ENCODE data around the gene SLC47A2. TPM values are rescaled to one million over a fixed set of nuclear protein-coding genes. Genes with fewer than 3 reads are reported as not detected.

The SLC47A2 gene
- total RNA-seq, 6 donors from 2014 or later, result 0.09 TPM; not detected in 5

GRCh38 chr17:19733953-19734526 is 17.7 kb upstream of the SLC47A2 start:
- DNase-seq (no peak), ATAC-seq (ENCODE audit: low FRiP score in 2 of 2) (no peak)
- Histone ChIP-seq H3K27me3 (no peaks in the 10 kb centered on the region), H3K4me1 (peaks cover 0 to 9% (median 1%) of the 10 kb centered on the region in 4 donors), H3K27ac (no peak overlapping the region), H3K36me3 (no peaks in the 10 kb centered on the region), H3K4me3 (no peak overlapping the region), H3K9me3 (no peaks in the 10 kb centered on the region)
- no peak for TF ChIP-seq POLR2AphosphoS5 (IDR thresholded peaks at IDR 0.05)
- TF ChIP-seq, protein P1, sequence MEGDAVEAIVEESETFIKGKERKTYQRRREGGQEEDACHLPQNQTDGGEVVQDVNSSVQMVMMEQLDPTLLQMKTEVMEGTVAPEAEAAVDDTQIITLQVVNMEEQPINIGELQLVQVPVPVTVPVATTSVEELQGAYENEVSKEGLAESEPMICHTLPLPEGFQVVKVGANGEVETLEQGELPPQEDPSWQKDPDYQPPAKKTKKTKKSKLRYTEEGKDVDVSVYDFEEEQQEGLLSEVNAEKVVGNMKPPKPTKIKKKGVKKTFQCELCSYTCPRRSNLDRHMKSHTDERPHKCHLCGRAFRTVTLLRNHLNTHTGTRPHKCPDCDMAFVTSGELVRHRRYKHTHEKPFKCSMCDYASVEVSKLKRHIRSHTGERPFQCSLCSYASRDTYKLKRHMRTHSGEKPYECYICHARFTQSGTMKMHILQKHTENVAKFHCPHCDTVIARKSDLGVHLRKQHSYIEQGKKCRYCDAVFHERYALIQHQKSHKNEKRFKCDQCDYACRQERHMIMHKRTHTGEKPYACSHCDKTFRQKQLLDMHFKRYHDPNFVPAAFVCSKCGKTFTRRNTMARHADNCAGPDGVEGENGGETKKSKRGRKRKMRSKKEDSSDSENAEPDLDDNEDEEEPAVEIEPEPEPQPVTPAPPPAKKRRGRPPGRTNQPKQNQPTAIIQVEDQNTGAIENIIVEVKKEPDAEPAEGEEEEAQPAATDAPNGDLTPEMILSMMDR (IDR thresholded peaks at IDR 0.05), result no peak
- TF ChIP-seq POLR2A (IDR thresholded peaks at IDR 0.05), result no peak
- TF ChIP-seq EP300 (IDR thresholded peaks at IDR 0.05), result no peak
- WGBS, 2 donors, result 70 to 74% methylated on average over 11 of the region's 11 CpGs

DNA sequence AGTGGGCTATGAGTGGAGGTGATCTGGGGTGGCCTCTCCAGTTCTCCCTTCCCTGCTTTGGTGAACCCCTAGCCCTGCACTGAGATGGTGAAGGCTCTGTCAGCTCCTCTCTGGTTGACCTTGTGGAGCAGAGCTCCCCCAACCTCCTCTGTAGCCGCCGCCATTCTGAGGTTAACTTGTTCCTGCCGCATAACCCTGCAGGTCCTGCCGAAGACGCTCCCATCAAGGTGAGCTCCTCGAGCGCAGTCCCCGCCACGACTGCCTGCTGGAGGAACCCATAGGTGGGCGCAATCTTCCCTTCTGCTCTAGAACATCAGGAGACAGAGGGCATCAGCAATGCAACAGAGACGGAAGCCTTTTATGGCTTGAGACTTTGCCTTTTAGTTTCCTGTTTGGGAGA is 15.2 kb upstream of the SLC47A2 start:
- peak overlapping the region in 1 of 4 donors; percentile 42 for H3K27ac ChIP-seq
- no peak for ATAC-seq (ENCODE audit: low FRiP score in 2 of 2)

GRCh38 chr17:19730843-19731242 is 14.5 kb upstream of the SLC47A2 start:
- H3K27me3 ChIP-seq, result no peaks in the 10 kb centered on the region
- no peak overlapping the region for H3K4me3 ChIP-seq
- H3K4me1 ChIP-seq, result peaks cover 21 to 32% (median 25%) of the 10 kb centered on the region in 4 donors
- TF ChIP-seq POLR2AphosphoS5 (IDR thresholded peaks at IDR 0.05) (no peak), POLR2A (IDR thresholded peaks at IDR 0.05) (peak in 1 of 4 donors; percentile 24), EP300 (IDR thresholded peaks at IDR 0.05) (no peak)
- TF ChIP-seq, protein P1 (IDR thresholded peaks at IDR 0.05), result no peak
- peak in 1 of 2 donors; percentile 23 for DNase-seq
- 62 to 76% methylated on average over 4 of the region's 4 CpGs for WGBS, 2 donors
- H3K27ac ChIP-seq, result peak overlapping the region in 2 of 4 donors; percentile 11 to 42
- ATAC-seq (ENCODE audit: low FRiP score in 2 of 2), result no peak
- H3K9me3 ChIP-seq, result no peaks in the 10 kb centered on the region
- H3K36me3 ChIP-seq, result no peaks in the 10 kb centered on the region

More for the DNA sequence above, 15.2 kb upstream of the SLC47A2 start:
- H3K4me3 ChIP-seq, result no peak overlapping the region
- TF ChIP-seq POLR2A (IDR thresholded peaks at IDR 0.05), result no peak
- TF ChIP-seq POLR2AphosphoS5 (IDR thresholded peaks at IDR 0.05), result no peak
- TF ChIP-seq, protein P1 (IDR thresholded peaks at IDR 0.05), result no peak
- no peak for TF ChIP-seq EP300 (IDR thresholded peaks at IDR 0.05)
- 93 to 95% methylated on average over 9 to 11 of the region's 11 CpGs for WGBS, 2 donors
- H3K9me3 ChIP-seq, result no peaks in the 10 kb centered on the region
- no peaks in the 10 kb centered on the region for H3K27me3 ChIP-seq
- no peaks in the 10 kb centered on the region for H3K36me3 ChIP-seq
- DNase-seq, result peak in 1 of 2 donors; percentile 42
- H3K4me1 ChIP-seq, result peaks cover 21 to 32% (median 23%) of the 10 kb centered on the region in 4 donors

- H3K4me1 ChIP-seq, result peaks cover 22 to 37% (median 29%) of the 10 kb centered on the region in 4 donors
- H3K27me3 ChIP-seq, result no peaks in the 10 kb centered on the region
- peak overlapping the region in 1 of 4 donors; percentile 84 for H3K27ac ChIP-seq
- no peak for TF ChIP-seq POLR2AphosphoS5 (IDR thresholded peaks at IDR 0.05)
- TF ChIP-seq, protein P1 (IDR thresholded peaks at IDR 0.05), result no peak
- no peak for TF ChIP-seq EP300 (IDR thresholded peaks at IDR 0.05)
- TF ChIP-seq POLR2A (IDR thresholded peaks at IDR 0.05), result no peak
- WGBS, 2 donors, result 81 to 98% methylated on average over 6 of the region's 6 CpGs
- no peaks in the 10 kb centered on the region for H3K36me3 ChIP-seq
- H3K4me3 ChIP-seq, result no peak overlapping the region
- no peaks in the 10 kb centered on the region for H3K9me3 ChIP-seq
- no peak for ATAC-seq (ENCODE audit: low FRiP score in 2 of 2)
- no peak for DNase-seq
Observed at GRCh38 chr17:19729900-19730299, 13.5 kb upstream of the SLC47A2 start.

GRCh38 chr17:19728084-19728495 is 11.7 kb upstream of the SLC47A2 start:
- Histone ChIP-seq H3K4me3 (no peak overlapping the region), H3K9me3 (no peaks in the 10 kb centered on the region), H3K27me3 (no peaks in the 10 kb centered on the region), H3K27ac (peak overlapping the region; percentile 83 to 87 (median 84)), H3K4me1 (peaks cover 32 to 47% (median 39%) of the 10 kb centered on the region in 4 donors), H3K36me3 (no peaks in the 10 kb centered on the region)
- ATAC-seq (ENCODE audit: low FRiP score in 2 of 2) (peak; percentile 73 to 78), DNase-seq (peak; percentile 88 to 91)
- 0 to 10% methylated on average over 1 to 7 of the region's 7 CpGs for WGBS, 2 donors
- TF ChIP-seq POLR2AphosphoS5 (IDR thresholded peaks at IDR 0.05) (peak in 1 of 2 donors; percentile 53), EP300 (IDR thresholded peaks at IDR 0.05) (peak in 1 of 4 donors; percentile 6), POLR2A (IDR thresholded peaks at IDR 0.05) (peak in 1 of 4 donors; percentile 23)
- TF ChIP-seq, protein P1 (IDR thresholded peaks at IDR 0.05), result no peak
